Activated naive CD8-positive, alpha-beta T cell treated with anti-CD3 and anti-CD28 coated beads for 36 hours (primary cell): ENCODE data around the gene C1orf87. TPM values are rescaled to one million over a fixed set of nuclear protein-coding genes. Genes with fewer than 3 reads are reported as not detected.

Experiments
- DNase-seq: peaks from one replicate; pipeline ENCODE4 v3.0.0; 2021
- H3K27ac Mint-ChIP-seq: one replicate; pipeline ENCODE4 v1.8.0; 2022; ENCODE audit warnings: mild to moderate bottlenecking, moderate library complexity, mixed read lengths
- H3K27me3 Mint-ChIP-seq: one replicate; pipeline ENCODE4 v1.8.0; 2022; ENCODE audit warnings: mild to moderate bottlenecking, mixed read lengths
- H3K36me3 Mint-ChIP-seq: one replicate; pipeline ENCODE4 v1.8.0; 2021; ENCODE audit warnings: mild to moderate bottlenecking, mixed read lengths
- H3K4me1 Mint-ChIP-seq: one replicate; pipeline ENCODE4 v1.8.0; 2021; ENCODE audit warnings: mixed read lengths
- H3K4me3 Mint-ChIP-seq: one replicate; pipeline ENCODE4 v1.8.0; 2022; ENCODE audit warnings: mild to moderate bottlenecking, moderate library complexity, mixed read lengths
- H3K9me3 Mint-ChIP-seq: one replicate; pipeline ENCODE4 v1.8.0; 2022; ENCODE audit warnings: mixed read lengths
- total RNA-seq, 2 experiments: library from RNA; stranded (reverse); gene quantifications; one replicate each; pipeline ENCODE4 v1.2.3, GENCODE V29; 2021

The C1orf87 gene
- total RNA-seq, 2 experiments from 2014 or later: not detected

DNA sequence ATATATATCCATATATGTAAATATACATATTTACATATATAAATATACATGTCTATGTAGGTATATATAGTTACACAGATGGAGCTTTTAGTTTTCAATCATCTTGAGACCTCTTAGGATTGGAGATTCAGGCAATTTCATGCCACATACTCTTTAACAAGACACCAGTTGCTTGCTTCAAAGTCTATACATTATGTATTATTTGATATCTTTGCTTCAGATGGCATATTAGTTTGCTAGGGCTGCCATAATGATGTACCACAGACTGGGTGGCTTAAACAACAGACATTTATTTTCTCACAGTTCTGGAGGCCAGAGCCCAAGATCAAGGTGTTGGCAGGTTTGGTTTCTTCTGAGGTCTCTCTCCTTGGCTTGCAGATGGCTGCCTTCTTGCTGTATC, 14.1 kb upstream of the C1orf87 start:
- no peak overlapping the region for H3K4me3 Mint-ChIP-seq
- peaks cover 2% of the 10 kb centered on the region for H3K27me3 Mint-ChIP-seq
- no peaks in the 10 kb centered on the region for H3K36me3 Mint-ChIP-seq
- no peaks in the 10 kb centered on the region for H3K9me3 Mint-ChIP-seq
- no peaks in the 10 kb centered on the region for H3K4me1 Mint-ChIP-seq
- DNase-seq: no peak
- H3K27ac Mint-ChIP-seq: no peak overlapping the region

DNA sequence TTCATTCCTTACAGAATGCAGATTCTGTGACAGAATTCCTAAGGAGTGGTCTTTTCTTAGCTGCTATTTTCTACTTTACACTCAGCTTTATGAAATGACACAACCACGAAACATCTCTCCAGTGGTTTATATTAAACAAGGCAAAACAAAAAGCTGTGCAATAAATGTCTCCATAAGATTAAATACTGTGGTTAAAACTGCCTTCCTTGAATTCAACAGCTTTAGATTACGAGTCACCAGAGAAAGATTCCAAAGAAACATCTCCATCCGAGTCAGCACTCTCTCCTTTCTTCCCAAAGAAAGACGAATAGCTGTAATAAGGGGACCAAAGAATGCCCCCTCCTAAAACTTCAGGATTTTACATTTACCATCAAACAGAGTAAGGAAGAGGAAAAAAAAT, 4.6 kb upstream of the C1orf87 start:
- Mint-ChIP-seq H3K4me1 (no peaks in the 10 kb centered on the region), H3K27me3 (peaks cover 28% of the 10 kb centered on the region), H3K27ac (no peak overlapping the region), H3K9me3 (no peaks in the 10 kb centered on the region), H3K36me3 (no peaks in the 10 kb centered on the region), H3K4me3 (no peak overlapping the region)
- DNase-seq: no peak

DNA sequence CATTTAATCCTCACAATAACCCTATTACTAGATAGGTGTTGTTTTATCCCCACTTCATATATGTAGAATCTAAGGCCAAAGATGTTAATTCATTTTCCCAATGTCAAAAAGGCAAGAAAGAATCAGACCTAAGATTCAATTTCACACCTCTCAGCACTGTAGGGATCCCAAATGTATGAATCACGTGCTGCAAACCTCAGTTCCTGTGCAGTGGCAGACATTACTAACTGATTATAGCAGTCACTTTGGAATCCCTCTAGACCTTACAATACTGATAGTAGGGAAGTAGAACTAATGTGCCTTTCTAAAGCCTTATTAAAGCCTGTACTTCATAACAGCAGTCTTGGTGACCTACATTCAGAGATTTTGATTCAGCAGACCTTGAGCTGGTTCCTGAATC, 2.3 kb downstream of the C1orf87 start:
- H3K9me3 Mint-ChIP-seq: no peaks in the 10 kb centered on the region
- H3K27ac Mint-ChIP-seq: no peak overlapping the region
- DNase-seq: no peak
- H3K36me3 Mint-ChIP-seq: no peaks in the 10 kb centered on the region
- H3K4me1 Mint-ChIP-seq: no peaks in the 10 kb centered on the region
- no peak overlapping the region for H3K4me3 Mint-ChIP-seq
- H3K27me3 Mint-ChIP-seq: peaks cover 42% of the 10 kb centered on the region

DNA sequence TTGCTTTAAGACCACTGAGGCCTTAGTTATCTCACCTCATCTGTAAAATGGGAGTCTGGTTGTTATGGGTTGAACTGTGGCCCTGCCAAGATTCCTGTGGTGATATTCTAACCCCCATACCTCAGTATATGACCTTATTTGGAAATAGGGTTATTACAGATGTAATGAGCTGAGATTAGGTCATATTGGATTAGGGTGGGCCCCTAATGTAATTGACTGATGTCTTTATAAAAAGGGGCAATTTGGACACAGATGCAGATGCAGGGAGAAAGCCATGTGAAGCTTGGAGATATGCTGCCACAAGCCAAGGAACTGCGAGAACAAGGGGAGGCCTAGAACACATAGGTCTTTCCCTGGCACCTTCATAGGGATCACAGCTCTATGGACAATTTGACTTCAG, 3.9 kb downstream of the C1orf87 start:
- peaks cover 29% of the 10 kb centered on the region for H3K27me3 Mint-ChIP-seq
- no peak overlapping the region for H3K27ac Mint-ChIP-seq
- no peaks in the 10 kb centered on the region for H3K9me3 Mint-ChIP-seq
- H3K4me1 Mint-ChIP-seq: no peaks in the 10 kb centered on the region
- no peaks in the 10 kb centered on the region for H3K36me3 Mint-ChIP-seq
- no peak for DNase-seq
- H3K4me3 Mint-ChIP-seq: no peak overlapping the region

DNA sequence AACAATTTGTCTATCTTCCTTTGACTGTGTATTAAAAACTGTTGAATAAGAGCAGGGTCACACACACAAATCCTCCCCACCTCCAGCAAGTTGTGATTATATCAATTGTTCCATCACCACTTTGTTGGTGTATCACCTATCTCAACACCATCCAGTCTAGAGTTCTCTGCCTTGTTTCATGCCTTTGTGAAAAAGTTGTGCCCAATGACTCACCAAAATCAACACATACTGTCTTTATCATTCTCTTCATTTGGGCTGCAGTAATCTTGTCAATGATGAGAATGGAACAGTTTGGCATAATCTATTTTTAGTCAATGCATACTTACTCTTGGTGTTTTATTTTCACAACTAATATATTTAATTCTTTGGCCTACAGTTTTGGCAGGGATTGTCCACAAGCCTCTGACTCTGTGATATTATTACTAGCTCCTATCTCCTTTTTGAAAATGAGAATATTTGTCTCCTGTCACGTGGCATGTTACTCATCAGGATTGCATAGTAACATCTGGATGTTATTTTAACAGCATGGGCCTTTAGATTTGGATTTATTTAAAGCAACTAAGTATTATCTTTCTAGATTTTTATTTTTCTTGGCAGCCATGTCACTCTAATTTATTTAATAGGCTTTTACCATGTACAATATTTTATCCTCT, 5.1 kb downstream of the C1orf87 start:
- H3K4me1 Mint-ChIP-seq: no peaks in the 10 kb centered on the region
- H3K4me3 Mint-ChIP-seq: no peak overlapping the region
- H3K27ac Mint-ChIP-seq: no peak overlapping the region
- DNase-seq: no peak
- H3K9me3 Mint-ChIP-seq: no peaks in the 10 kb centered on the region
- H3K27me3 Mint-ChIP-seq: peaks cover 21% of the 10 kb centered on the region
- H3K36me3 Mint-ChIP-seq: no peaks in the 10 kb centered on the region

DNA sequence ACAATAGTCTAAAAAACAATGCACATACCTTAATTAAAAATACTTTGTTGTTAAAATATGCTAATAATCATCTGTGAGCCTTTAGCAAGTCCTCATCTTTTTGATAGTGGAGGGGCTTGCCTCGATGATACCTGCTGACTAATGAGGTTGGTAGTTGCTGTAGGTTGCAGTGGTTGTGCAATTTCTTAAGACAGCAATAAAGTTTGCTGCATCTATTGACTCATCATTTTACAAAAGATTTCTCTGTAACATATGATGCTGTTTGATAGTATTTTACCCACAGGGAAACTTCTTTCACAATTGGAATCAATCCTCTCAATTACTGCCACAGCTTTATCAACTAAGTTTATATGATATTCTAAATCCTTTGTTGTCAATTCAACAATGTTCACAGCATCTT, 7.6 kb downstream of the C1orf87 start:
- Mint-ChIP-seq H3K27ac (no peak overlapping the region), H3K4me3 (no peak overlapping the region), H3K36me3 (no peaks in the 10 kb centered on the region), H3K4me1 (no peaks in the 10 kb centered on the region), H3K9me3 (no peaks in the 10 kb centered on the region), H3K27me3 (peaks cover 6% of the 10 kb centered on the region)
- no peak for DNase-seq

DNA sequence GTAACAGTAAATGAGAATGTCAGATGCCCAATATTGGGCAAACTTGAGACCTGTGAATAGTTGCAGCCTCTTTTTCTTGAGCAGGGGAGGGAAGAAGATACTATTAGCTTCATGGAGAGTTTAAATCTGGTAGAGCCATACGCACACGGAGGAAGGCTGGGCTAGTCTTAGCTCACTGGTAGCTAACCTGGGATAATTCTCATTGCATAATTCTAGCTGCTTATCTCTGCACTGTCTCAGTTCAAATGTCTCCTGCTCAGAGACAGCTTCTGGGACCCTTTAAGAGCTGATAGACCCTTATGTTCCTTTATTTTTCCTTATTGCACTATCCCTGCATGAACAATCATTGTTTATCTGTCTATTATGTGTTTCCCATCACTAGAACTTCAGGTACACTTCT, 8.4 kb downstream of the C1orf87 start:
- H3K36me3 Mint-ChIP-seq: no peaks in the 10 kb centered on the region
- no peaks in the 10 kb centered on the region for H3K9me3 Mint-ChIP-seq
- H3K4me1 Mint-ChIP-seq: no peaks in the 10 kb centered on the region
- no peak overlapping the region for H3K4me3 Mint-ChIP-seq
- no peak overlapping the region for H3K27ac Mint-ChIP-seq
- no peak for DNase-seq
- H3K27me3 Mint-ChIP-seq: peaks cover 6% of the 10 kb centered on the region

DNA sequence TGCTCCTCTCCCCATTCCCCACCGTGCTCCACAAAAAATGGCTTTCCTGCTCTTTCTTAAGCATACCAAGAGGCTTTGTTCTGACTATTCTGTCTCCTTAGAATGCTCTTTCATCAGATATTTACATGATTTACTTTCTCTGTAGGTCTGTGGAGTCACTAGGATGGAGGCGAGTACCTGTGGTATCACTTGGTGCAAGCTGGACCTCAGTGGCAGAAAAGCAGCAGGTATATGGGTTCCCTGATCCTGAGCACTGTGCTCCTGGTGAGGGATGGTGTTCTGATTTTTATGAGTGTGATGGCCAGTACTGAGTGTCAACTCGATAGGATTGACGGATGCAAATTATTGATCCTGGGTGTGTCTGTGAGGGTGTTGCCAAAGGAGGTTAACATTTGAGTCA, 10.0 kb downstream of the C1orf87 start:
- no peak for DNase-seq
- no peaks in the 10 kb centered on the region for H3K36me3 Mint-ChIP-seq
- H3K4me3 Mint-ChIP-seq: no peak overlapping the region
- H3K27me3 Mint-ChIP-seq: peaks cover 6% of the 10 kb centered on the region
- H3K27ac Mint-ChIP-seq: no peak overlapping the region
- H3K9me3 Mint-ChIP-seq: no peaks in the 10 kb centered on the region
- H3K4me1 Mint-ChIP-seq: no peaks in the 10 kb centered on the region

DNA sequence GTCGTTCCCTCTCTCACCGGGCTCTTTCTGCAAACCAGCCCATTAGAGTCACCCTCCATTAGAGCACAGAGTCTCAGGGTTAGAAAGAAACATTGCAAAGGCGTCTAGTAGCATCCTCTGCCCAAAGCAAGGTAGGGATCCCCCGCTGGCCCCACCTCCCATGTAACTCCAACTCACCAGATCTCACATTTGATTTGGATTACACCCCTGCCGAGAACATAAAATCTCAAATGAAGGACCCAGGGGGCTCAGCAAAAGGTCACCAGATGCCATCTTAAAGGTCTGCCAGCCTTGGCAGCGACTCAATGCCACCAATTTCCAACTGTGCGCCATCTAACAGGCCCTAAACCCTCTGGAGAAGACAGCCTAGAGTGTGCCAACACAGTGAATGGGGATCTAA, 14.1 kb downstream of the C1orf87 start:
- H3K9me3 Mint-ChIP-seq: no peaks in the 10 kb centered on the region
- peaks cover 6% of the 10 kb centered on the region for H3K27me3 Mint-ChIP-seq
- DNase-seq: no peak
- H3K4me3 Mint-ChIP-seq: no peak overlapping the region
- no peaks in the 10 kb centered on the region for H3K4me1 Mint-ChIP-seq
- no peaks in the 10 kb centered on the region for H3K36me3 Mint-ChIP-seq
- H3K27ac Mint-ChIP-seq: no peak overlapping the region

DNA sequence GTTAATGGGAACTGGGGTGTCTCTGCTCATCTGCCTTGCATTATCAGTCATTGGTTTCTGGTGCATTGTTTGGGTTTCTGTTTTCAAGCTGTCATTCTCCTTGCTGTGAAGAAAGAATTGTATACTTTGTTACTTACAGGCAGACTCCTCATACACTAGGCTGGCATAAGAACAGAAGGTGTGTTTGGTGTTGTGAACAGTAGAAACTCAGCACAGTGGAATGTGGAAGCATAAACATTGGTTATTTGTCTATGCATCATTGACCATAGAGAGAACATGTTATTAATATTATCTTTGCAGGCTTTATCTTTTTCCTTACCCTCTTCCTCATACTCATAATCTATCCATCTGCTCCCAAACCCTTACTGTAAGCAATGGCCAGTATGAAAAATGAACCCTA, 18.2 kb downstream of the C1orf87 start:
- DNase-seq: no peak
- H3K4me1 Mint-ChIP-seq: no peaks in the 10 kb centered on the region
- H3K27me3 Mint-ChIP-seq: peaks cover 3% of the 10 kb centered on the region
- H3K36me3 Mint-ChIP-seq: no peaks in the 10 kb centered on the region
- H3K9me3 Mint-ChIP-seq: no peaks in the 10 kb centered on the region
- no peak overlapping the region for H3K4me3 Mint-ChIP-seq
- H3K27ac Mint-ChIP-seq: no peak overlapping the region

DNA sequence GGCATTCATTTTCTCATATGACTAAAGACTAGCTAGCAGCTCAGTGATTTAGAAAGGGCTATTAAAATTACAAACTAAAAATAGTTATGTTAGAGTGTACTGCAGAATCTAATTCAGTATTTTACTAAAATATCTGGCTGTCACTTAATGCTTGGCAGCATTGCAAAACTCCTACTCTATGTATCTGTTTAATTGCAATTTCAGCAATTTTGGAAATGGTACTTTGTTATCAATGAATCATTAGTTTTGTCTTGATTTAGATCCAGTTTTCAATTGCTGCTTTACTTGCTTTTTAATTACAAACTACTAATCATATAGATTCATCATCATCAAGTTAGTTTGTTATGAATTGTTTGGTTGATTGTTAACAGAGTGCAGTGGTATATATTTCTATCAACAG, 19.2 kb downstream of the C1orf87 start:
- Mint-ChIP-seq H3K4me3 (no peak overlapping the region), H3K4me1 (no peaks in the 10 kb centered on the region), H3K27ac (no peak overlapping the region), H3K27me3 (peaks cover 3% of the 10 kb centered on the region), H3K36me3 (no peaks in the 10 kb centered on the region), H3K9me3 (peaks cover 1% of the 10 kb centered on the region)
- no peak for DNase-seq

DNA sequence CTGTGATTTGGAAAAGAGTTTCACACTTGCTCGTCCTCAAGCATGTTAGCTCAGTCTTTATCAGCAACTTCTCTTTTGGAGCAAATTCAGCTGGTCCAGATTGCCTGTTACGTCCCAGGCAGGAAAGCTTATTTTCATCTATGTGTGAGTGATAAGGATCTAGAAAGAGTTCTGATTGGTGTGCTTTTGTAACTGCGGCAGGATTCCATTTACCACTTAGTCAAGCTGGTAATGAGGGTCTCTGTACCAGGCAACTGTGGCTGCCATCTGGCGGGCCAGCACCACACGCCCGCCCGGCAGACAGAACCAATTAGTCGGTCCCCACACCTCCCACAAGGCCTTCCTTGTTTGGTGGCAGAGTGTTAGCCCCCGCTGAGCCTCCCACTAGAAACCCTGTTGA, 21.0 kb downstream of the C1orf87 start:
- Mint-ChIP-seq H3K9me3 (peaks cover 5% of the 10 kb centered on the region), H3K4me1 (no peaks in the 10 kb centered on the region), H3K27me3 (peaks cover 3% of the 10 kb centered on the region), H3K4me3 (no peak overlapping the region), H3K36me3 (no peaks in the 10 kb centered on the region), H3K27ac (no peak overlapping the region)
- DNase-seq: no peak

DNA sequence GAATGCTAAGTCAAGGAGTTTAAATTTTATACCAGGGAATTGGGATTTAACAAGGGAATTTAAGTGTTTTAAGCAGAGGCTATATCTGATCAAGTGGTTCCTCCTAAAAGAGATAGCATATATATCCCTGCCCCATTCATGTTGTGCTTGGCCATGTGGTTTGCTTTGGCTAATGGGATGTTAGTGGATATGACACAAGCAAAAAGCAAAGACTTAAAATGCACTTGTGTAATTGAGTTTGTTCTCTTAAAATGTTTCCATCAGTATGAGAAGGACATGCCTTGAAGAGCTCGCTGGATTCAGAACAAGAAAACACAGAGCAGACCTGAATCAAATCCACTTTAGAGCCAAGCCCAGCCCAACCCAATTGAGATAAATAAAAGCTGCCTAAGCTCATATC, 22.4 kb downstream of the C1orf87 start:
- H3K4me1 Mint-ChIP-seq: no peaks in the 10 kb centered on the region

DNA sequence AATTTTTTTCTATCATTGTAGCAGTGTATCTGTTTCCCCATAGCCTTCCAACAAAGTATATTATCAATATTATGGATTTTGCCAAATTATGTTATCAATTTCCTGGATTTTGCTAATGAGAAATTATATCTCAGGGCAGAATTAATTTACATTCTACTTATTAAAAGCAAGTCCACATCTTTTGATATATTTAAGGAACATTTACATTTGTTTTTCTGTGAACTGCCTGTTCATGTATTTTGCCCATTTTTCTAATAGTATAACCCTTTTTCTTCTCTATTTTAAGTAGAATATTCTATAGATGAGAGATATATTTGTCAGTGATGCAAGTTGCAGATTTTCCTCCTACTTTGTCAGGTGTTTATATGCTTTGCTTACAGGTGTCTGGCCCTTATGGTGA, 24.4 kb downstream of the C1orf87 start:
- Mint-ChIP-seq H3K4me3 (no peak overlapping the region), H3K27me3 (peaks cover 6% of the 10 kb centered on the region), H3K27ac (no peak overlapping the region), H3K36me3 (no peaks in the 10 kb centered on the region), H3K9me3 (peaks cover 5% of the 10 kb centered on the region), H3K4me1 (no peaks in the 10 kb centered on the region)
- DNase-seq: no peak

More for the DNA sequence above, 22.4 kb downstream of the C1orf87 start:
- peaks cover 9% of the 10 kb centered on the region for H3K27me3 Mint-ChIP-seq
- no peak for DNase-seq
- H3K27ac Mint-ChIP-seq: no peak overlapping the region
- no peaks in the 10 kb centered on the region for H3K36me3 Mint-ChIP-seq
- H3K4me3 Mint-ChIP-seq: no peak overlapping the region
- peaks cover 5% of the 10 kb centered on the region for H3K9me3 Mint-ChIP-seq

DNA sequence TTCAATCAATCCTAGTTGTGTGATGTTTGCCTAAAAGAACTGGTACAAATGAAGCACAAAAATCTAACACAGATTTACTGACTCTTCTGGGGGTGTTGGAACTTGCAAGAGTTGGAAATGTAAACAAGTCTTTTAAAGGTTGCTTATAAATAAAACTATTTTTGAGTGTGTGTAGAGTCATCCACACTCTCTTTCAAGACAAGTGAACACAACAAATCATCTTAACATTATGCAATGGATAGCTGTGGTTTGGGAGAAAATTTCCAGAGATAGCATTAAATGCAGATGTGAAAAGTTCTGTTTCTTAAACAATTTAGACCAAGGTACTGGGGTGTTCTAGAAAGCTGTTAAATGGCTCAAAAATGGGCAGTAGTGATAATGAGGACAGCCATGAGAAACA, 28.7 kb downstream of the C1orf87 start:
- H3K27ac Mint-ChIP-seq: no peak overlapping the region
- peaks cover 6% of the 10 kb centered on the region for H3K27me3 Mint-ChIP-seq
- no peak for DNase-seq
- H3K4me1 Mint-ChIP-seq: no peaks in the 10 kb centered on the region
- no peaks in the 10 kb centered on the region for H3K36me3 Mint-ChIP-seq
- H3K4me3 Mint-ChIP-seq: no peak overlapping the region
- peaks cover 5% of the 10 kb centered on the region for H3K9me3 Mint-ChIP-seq

DNA sequence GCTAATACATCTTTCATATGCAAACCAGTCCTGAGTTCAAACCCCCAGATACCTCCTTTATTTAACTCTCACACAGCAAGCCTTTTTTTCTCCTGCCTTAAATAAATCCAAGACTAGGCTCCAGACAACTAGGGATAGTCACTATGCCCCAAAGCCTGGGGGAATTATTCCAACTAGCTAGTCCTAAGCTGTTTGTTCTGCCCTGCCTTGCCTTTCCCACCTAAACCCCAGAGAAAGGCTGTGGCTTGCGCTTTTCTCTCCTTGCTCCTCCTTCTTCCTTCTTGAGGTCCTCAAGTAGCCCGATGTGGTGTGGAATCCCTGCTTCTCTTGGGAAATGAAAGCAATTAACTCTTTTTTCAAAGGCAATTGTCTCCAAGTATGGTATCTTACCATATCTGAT, 31.8 kb downstream of the C1orf87 start:
- H3K4me3 Mint-ChIP-seq: no peak overlapping the region
- H3K36me3 Mint-ChIP-seq: no peaks in the 10 kb centered on the region

More for the DNA sequence above, 31.8 kb downstream of the C1orf87 start:
- H3K27ac Mint-ChIP-seq: no peak overlapping the region
- H3K4me1 Mint-ChIP-seq: no peaks in the 10 kb centered on the region
- no peak for DNase-seq
- no peaks in the 10 kb centered on the region for H3K9me3 Mint-ChIP-seq
- peaks cover 5% of the 10 kb centered on the region for H3K27me3 Mint-ChIP-seq
